Lung (tissue), 12 donors: ENCODE data around the gene PLXNA3. TPM values are rescaled to one million over a fixed set of nuclear protein-coding genes. Genes with fewer than 3 reads are reported as not detected.

ENCODE experiments used
- ATAC-seq: fragments of 200-7000 bp; cut with Tn5 transposase; one replicate; pipeline ENCODE4 v1.9.1; 2020; ENCODE audit warnings: moderate number of reproducible peaks; ENCODE audit not compliant: insufficient read depth, low FRiP score
- DNase-seq, 3 donors: peaks; one replicate each; pipeline ENCODE4 v3.0.0-alpha.2; 2013 to 2017
- H3K27ac ChIP-seq, 2 donors: one replicate each; pipeline ENCODE4 v1.5.1; 2013; ENCODE audit warnings: mild to moderate bottlenecking in 2 of 2, moderate library complexity in 2 of 2, control low read depth in 1 of 2, inconsistent platforms in 1 of 2, low read depth in 1 of 2, low read length in 1 of 2
- H3K27me3 ChIP-seq, 3 donors: one replicate each; pipeline ENCODE4 v1.5.1; 2013; ENCODE audit warnings: low read length in 2 of 3; ENCODE audit not compliant: control insufficient read depth in 3 of 3, insufficient read depth in 3 of 3
- H3K36me3 ChIP-seq, 4 donors: one replicate each; pipeline ENCODE4 v1.5.1; 2013; ENCODE audit warnings: low read length in 4 of 4, mild to moderate bottlenecking in 1 of 4, moderate library complexity in 1 of 4; ENCODE audit not compliant: control insufficient read depth in 4 of 4, insufficient read depth in 4 of 4
- H3K4me1 ChIP-seq, 5 donors: one replicate each; pipeline ENCODE4 v1.5.1; 2013; ENCODE audit warnings: low read length in 5 of 5, mild to moderate bottlenecking in 2 of 5, moderate library complexity in 1 of 5; ENCODE audit not compliant: control insufficient read depth in 5 of 5, insufficient read depth in 5 of 5
- H3K4me3 ChIP-seq: one replicate; pipeline ENCODE4 v1.5.1; 2013; ENCODE audit warnings: mild to moderate bottlenecking, control low read depth, moderate library complexity
- H3K9ac ChIP-seq, 2 donors: one replicate each; pipeline ENCODE4 v1.5.1; 2013; ENCODE audit warnings: low read length in 2 of 2, control low read depth in 1 of 2; ENCODE audit not compliant: insufficient read depth in 1 of 2
- H3K9me3 ChIP-seq, 4 donors: one replicate each; pipeline ENCODE4 v1.5.1; 2013; ENCODE audit warnings: low read length in 3 of 4, mild to moderate bottlenecking in 1 of 4, moderate library complexity in 1 of 4; ENCODE audit not compliant: control insufficient read depth in 4 of 4, insufficient read depth in 3 of 4
- CTCF ChIP-seq: IDR thresholded peaks from 2 replicates; pipeline ENCODE4 v1.5.1; 2012; ENCODE audit warnings: mild to moderate bottlenecking; ENCODE audit errors: control extremely low read depth, extremely low read depth
- WGBS, 2 donors: extraction: QIAGEN DNeasy Blood & Tissue Kit; methylation state at CpG; one replicate each; pipeline ENCODE4 v1.1.7; 2013; 5-methylcytosine and 5-hydroxymethylcytosine counted together
- polyA plus RNA-seq, 2 donors: library from polyadenylated mRNA; stranded (reverse); fragments of 200-250 nt; gene quantifications; one replicate each; pipeline ENCODE4 v1.2.1, GENCODE V29; 2013
- total RNA-seq, 2 donors: library from RNA; depleted of rRNA in 1 of 2; stranded (reverse); fragments of >200 nt in 1 of 2; gene quantifications; one replicate each; pipeline ENCODE4 v1.2.1, GENCODE V29; 2014 to 2021
- donor health status: control.
- donor health status: control.
- donor health status: Bipolar disorder and iron deficiency.
- donor health status: healthy.
- donor health status: DM: yes; HTN: yes; CAD: no.

The PLXNA3 gene
- total and polyA plus RNA-seq, 4 donors = 10.2 to 61.1 (median 16.7) TPM

- TF ChIP-seq CTCF = no peak
- H3K27ac ChIP-seq = no peak overlapping the region
Measured at GRCh38 chrX:154487518-154488290, 29.6 kb downstream of the PLXNA3 start.

GRCh38 chrX:154488336-154489075 lies 30.4 kb downstream of the PLXNA3 start:
- Histone ChIP-seq H3K9me3 (peaks cover 0 to 3% (median 0%) of the 10 kb centered on the region in 4 donors), H3K4me3 (no peak overlapping the region), H3K4me1 (peaks cover 0 to 9% (median 0%) of the 10 kb centered on the region in 5 donors), H3K9ac (no peak overlapping the region), H3K36me3 (peaks cover 0 to 7% (median under 1%) of the 10 kb centered on the region in 4 donors), H3K27ac (no peak overlapping the region), H3K27me3 (no peaks in the 10 kb centered on the region)
- 90 to 91% methylated on average over 16 to 20 of the region's 20 CpGs for WGBS, 2 donors
- no peak for DNase-seq
- TF ChIP-seq CTCF = no peak
- ATAC-seq = no peak

More at GRCh38 chrX:154487518-154488290, 29.6 kb downstream of the PLXNA3 start:
- H3K36me3 ChIP-seq = peaks cover 0 to 7% (median under 1%) of the 10 kb centered on the region in 4 donors
- H3K27me3 ChIP-seq = no peaks in the 10 kb centered on the region
- peaks cover 0 to 3% (median 0%) of the 10 kb centered on the region in 4 donors for H3K9me3 ChIP-seq
- H3K9ac ChIP-seq = no peak overlapping the region
- H3K4me1 ChIP-seq = peaks cover 0 to 9% (median 0%) of the 10 kb centered on the region in 5 donors
- WGBS, 2 donors = 93 to 94% methylated on average over 25 to 28 of the region's 28 CpGs
- DNase-seq (no peak), ATAC-seq (no peak)
- H3K4me3 ChIP-seq = no peak overlapping the region

- no peaks in the 10 kb centered on the region for H3K27me3 ChIP-seq
- ATAC-seq = no peak
- H3K9ac ChIP-seq = no peak overlapping the region
- peaks cover 0 to 3% (median 0%) of the 10 kb centered on the region in 4 donors for H3K9me3 ChIP-seq
- no peak for TF ChIP-seq CTCF
- H3K36me3 ChIP-seq = peaks cover 0 to 7% (median 0%) of the 10 kb centered on the region in 4 donors
- DNase-seq = no peak
- 82 to 86% methylated on average over 4 of the region's 4 CpGs for WGBS, 2 donors
- peak overlapping the region in 1 of 2 donors; percentile 91 for H3K27ac ChIP-seq
- H3K4me3 ChIP-seq = no peak overlapping the region
- H3K4me1 ChIP-seq = peaks cover 0 to 8% (median 0%) of the 10 kb centered on the region in 5 donors
Measured at GRCh38 chrX:154489182-154489581, 31.1 kb downstream of the PLXNA3 start.
